Stimulated activated CD8-positive, alpha-beta memory T cell treated with anti-CD3 and anti-CD28 coated beads, Interleukin-15, amount 100 ng/mL, for 4 hours (primary cell): Measurements from ENCODE around the gene COPZ1.
"Not testable (repeated sequence)": the region's sequence is repeated elsewhere in the genome, so short reads cannot be mapped to it uniquely, and the experiment has no call there.

Experiments used
- DNase-seq, 2 donors: peaks; one replicate each; pipeline ENCODE4 v3.0.0-alpha.2; 2020; ENCODE audit warnings: low read depth in 2 of 2

COPZ1 gene

DNA sequence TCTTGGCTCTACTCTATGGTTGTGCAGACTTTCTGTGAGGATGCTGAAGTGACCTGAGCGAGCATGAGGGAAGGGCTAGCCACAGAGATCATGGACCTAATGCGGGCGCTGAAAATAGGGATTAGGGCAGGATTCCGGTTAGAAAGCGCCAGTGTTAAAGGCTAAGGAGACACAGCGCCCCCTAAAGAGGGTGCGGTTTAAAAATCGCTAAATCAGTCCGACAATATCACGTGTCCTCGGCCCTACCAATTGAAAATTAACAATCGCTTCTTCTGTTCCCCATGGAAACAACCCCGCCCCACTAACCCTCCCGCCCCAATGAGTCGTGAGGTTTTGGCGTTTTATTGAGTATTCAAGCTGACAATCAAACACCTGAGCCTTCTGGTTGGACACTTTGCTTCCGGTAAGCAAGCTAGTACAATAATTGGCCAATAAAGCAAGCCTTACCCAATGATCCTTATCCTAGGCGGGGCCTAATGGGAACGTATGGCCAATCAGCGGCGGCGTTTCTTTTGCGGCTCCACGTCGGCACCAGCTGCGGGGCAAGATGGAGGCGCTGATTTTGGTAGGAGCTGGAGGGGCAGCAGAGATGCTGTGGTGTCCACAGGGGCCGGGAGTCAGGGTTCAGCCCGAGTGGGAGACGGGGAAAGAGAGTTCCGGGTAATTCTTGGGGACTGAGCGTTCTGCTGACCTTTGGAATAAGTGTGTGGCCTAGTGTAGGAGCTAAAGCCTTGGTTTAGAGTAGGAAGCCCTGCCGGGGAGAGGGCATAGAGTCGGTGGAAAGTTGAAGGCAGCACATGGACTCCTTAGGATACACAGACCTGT lies at the start of gene COPZ1:
Gene COPZ1, plus strand, starts transcription at position 515 of the 825 bp plus-strand sequence. Its CDS starts 33 bp downstream, at position 548.
- DNase-seq, result peak; percentile 79 to 95

- DNase-seq, result no peak
Observed at GRCh38 chr12:54276368-54276767, 48.6 kb upstream of the COPZ1 start.

- DNase-seq, result no peak
Observed at GRCh38 chr12:54277823-54278276, 47.1 kb upstream of the COPZ1 start.

DNA sequence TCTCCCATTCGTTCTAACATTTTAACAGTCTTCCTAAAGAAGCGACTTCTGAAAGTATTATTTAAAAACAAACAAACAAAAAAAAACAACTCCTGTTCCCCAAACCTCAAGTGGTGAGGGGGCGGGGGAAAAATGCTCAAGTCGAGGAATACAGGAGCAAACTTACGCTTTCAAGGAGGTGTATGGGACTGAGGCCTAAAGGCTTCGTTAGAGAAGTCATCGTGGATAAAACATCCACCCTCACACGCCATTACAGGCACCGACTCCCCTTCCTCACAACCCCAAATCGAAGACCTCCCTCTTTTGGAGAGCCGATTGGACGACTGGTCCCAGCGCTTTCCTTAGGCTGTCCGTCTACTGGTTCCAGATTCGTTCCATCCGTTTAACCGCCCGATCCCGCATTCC lies 45.7 kb upstream of the COPZ1 start:
- no peak for DNase-seq

- DNase-seq, result peak; percentile 99
Observed at GRCh38 chr12:54279632-54280467, 45.1 kb upstream of the COPZ1 start, which contains the start of gene CBX5. CBX5 (minus strand) TSS chr12:54280122; CDS start chr12:54257650, 22,472 bp downstream.

- DNase-seq, result peak; percentile 83 to 96
Observed at GRCh38 chr12:54280468-54281260, 44.3 kb upstream of the COPZ1 start, which contains the start of gene HNRNPA1. HNRNPA1 (plus strand) TSS chr12:54280726; CDS start chr12:54280808, 82 bp downstream.

DNA sequence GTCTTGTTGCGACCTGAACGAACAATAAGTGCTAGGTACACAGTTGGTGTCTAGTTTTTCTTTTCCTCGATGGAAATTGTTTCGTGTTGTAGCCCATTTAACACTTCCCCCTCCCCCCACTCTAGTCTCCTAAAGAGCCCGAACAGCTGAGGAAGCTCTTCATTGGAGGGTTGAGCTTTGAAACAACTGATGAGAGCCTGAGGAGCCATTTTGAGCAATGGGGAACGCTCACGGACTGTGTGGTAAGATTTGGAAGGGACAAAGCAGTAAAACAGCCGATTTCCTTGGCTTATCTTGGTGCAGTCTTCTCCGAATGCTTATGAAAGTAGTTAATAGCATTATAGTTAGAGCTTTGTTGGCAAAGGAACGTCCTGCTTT lies 43.7 kb upstream of the COPZ1 start:
- not testable (repeated sequence) for DNase-seq

GRCh38 chr12:54281694-54282093 lies 43.2 kb upstream of the COPZ1 start:
- DNase-seq, result not testable (repeated sequence)

GRCh38 chr12:54282949-54283593 lies 41.9 kb upstream of the COPZ1 start:
- no peak for DNase-seq

- not testable (repeated sequence) for DNase-seq
Observed at GRCh38 chr12:54284070-54284780, 40.7 kb upstream of the COPZ1 start.

GRCh38 chr12:54285150-54286041 lies 39.5 kb upstream of the COPZ1 start:
- no peak for DNase-seq

DNA sequence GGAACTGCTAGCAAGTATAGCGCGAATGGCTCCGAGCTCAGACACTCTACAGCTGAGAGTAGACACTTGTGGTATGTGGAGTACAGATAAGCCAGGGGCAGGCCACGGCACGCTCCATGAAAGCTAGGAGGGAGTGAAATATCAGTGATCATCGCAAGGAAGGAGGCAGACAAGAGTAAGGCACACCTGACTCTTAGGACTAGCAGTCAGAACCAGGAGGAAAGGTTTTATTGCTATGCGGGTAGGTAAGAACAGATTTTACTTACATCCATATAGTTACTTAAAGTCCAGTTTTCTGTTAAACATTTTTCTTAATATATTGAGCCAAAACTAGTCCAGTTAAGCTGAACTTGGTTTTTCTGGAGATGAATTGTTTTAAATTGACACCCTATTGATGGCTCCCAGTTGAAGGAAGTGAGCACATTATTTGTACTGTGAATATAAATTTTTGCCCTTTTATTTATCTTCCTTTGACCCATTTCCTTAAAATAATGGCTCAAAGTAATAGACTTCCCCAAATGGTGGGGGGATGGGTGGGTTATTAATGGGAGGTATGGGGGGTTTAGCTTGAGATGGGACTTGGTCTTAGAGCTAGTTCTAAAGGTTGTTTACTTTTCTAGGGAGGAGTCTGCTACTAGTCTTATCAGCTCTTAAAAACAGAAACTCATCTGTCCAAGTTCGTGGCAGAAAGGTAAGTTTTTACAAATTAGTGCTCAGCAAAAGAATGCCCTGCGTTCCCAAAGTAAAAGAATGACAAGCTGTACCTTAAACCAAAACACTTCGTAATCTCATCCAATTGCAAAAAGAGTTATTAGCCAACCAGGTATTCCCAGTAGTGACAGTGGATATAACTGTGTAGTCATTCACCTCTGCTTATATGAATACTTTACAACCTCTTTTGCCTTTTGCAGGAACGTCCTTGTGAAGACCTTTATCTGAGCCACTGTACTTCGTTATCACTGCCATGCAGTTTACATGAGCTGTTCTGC lies 38.6 kb upstream of the COPZ1 start:
- no peak for DNase-seq

- DNase-seq, result no peak
Observed at GRCh38 chr12:54287261-54288157, 37.4 kb upstream of the COPZ1 start.

GRCh38 chr12:54292083-54292930 lies 32.6 kb upstream of the COPZ1 start:
- DNase-seq, result no peak

DNA sequence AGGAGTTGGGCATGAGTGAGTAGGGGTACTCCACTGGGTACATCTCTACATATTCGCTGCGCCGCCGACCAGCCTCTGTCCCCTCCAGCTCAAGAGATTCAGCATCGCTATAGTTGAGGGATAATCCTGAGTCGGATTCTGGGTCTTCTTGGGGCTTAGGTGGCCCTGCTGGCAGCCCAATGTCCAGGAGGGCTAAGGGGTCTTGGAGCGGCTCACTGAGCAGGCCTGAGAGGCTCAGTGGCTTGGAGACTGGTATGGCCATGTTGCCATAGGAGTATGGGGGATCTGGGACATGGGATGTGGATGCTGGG lies 32.0 kb upstream of the COPZ1 start:
- no peak for DNase-seq
